Adipose tissue (tissue), 3 donors: ENCODE results near the gene TBPL1. TPM values are rescaled to one million over a fixed set of nuclear protein-coding genes. Genes with fewer than 3 reads are reported as not detected.

Experiments used
- H3K27ac ChIP-seq: one replicate; pipeline ENCODE4 v1.5.1; 2013; ENCODE audit warnings: low read depth, low read length
- WGBS, 3 donors: extraction: QIAGEN DNeasy Blood & Tissue Kit; methylation state at CpG; one replicate each; pipeline ENCODE4 v1.1.7; 2013; 5-methylcytosine and 5-hydroxymethylcytosine counted together
- polyA plus RNA-seq, 3 donors: library from polyadenylated mRNA; stranded (reverse); fragments of 200-250 nt; gene quantifications; one replicate each; pipeline ENCODE4 v1.2.3, GENCODE V29; 2013
- donor health status: healthy with polysubstance abuse.
- donor health status: Bipolar disorder and iron deficiency.
- donor health status: healthy.

Gene TBPL1
- polyA plus RNA-seq, 3 donors, result 13.4 to 30.8 (median 18.5) TPM

DNA sequence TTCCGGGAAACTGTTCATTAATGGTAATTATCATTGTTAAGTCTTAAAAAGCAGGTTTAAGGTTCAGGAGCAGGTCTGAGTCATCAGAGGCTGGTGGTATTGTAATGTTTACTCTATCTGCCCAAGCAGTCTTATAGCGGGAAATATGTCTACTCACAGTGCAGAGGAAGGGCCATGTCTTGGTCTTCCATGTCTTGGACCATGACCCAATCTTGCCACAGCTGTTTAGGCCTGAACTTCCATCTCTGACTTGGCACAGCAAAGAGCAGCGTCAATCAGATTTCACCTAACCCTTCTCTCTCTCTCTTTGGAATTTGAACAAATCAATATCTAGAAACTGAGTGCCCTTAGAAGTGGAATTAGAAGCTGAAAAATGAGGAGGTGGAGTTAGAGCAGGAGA lies 73.6 kb downstream of the TBPL1 start:
- WGBS, 3 donors, result 91 to 98% (median 92%) methylated on average over 3 of the region's 3 CpGs
- H3K27ac ChIP-seq, result no peak overlapping the region

DNA sequence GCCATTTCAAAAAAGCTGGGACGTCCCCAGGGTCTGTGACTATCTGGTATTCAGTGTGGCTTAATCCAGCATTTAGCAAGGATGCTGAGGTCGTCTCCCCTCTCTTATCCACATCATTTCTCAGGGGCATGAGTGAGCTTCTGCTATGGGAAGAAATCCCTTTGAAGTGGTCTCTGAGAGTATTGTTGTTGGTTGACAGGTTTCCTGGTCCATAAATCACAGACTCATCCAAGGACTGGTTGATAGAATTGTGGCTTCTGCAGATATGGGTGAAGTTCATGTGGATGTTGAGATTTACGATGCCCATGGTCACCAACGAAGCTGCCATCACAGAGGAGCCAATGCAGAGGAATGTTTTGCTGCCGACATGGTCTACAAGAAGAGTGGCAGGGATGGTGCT lies 75.4 kb downstream of the TBPL1 start:
- no peak overlapping the region for H3K27ac ChIP-seq
- 79 to 86% (median 83%) methylated on average over 5 of the region's 5 CpGs for WGBS, 3 donors

DNA sequence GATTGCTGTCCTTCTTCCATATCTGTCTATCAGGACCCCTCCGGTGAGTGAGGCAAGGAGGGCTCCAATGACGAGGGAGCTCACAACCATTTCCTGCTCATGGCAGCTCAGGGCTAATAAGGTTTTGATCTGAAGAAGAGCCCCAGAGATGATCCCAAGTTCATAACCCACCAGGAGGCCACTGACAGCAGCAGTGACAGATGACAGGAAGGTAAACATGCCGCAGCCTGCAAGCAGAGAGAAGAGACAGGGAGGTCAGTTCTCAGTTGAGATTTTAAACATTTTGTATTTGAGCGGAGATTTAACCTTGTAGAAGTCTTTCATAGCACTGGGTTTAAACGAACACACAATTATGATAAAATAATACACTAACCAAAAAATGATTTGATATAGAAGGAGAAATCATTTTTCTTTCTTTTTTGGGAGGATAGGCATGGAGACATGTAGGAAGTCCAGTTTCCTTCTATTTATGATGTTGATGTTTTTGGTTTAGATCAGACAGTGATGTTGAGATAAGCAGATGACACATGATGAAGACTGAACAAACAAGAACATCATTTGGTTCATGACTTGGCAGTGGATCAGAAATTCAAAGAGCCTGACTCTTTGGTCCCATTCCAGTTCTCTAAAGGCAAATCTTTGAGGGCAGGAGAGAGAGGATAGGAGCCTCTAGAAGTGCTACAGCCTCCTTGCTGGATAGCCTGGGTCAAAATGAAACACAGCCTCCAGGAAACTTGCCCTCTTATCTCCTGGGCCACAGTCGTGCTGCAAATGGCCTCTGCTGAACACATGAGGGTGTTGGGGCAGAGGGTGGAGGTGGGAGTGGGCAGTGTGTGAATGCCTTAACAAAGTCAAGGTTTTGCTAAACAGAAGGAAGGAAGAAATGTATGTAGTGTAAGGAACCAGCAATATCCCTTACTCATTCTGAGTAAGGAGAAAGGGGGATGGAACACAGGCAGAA lies 76.8 kb downstream of the TBPL1 start:
- WGBS, 3 donors, result 61 to 77% (median 71%) methylated on average over 6 of the region's 6 CpGs
- no peak overlapping the region for H3K27ac ChIP-seq

DNA sequence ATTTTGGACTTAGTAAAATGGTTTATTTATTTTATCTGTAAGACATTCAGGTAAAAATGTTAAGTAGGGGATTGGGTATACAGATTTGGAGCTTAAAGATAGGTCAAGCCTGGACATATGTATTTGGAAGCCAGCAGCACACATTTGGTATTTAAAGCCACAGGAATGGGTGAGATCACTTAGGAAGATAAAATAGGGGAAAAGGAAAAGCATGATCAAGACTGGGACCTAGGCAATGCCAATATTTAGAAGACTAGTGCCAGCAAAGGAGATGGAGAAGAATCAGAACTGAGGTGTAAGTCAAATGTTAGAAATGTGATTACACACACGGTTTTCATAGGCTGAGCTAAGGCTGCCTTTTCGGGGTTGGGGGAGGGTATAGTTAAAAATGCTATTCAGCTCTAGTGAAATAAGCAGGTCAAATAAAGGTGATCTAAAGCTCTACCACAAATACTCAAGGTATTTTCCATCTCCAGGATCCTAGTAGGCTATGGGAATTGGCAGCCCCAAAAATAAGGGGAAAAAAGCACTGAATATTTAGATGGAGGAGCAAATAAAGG lies 78.8 kb downstream of the TBPL1 start:
- WGBS, 3 donors, result 83 to 92% (median 85%) methylated on average over 2 of the region's 2 CpGs
- no peak overlapping the region for H3K27ac ChIP-seq

DNA sequence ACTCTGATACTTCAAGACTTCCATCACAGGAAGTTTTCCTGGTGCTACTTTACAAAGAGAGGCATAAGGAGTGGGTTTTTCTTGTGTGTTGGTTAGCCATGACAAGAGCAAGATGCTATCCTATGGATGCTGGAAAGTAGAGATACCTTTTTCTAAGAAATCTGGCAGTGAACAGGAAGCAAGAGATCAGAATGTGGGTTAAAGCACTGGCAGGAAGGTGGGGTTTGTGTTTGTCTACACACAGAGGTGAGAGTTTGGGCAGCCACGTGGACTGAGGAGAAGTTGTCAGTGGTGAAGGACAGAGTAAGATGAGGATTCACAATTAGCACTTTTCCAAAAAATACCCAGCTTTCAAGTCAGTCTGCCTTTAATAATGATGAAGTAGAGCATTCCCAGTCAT lies 81.5 kb downstream of the TBPL1 start:
- WGBS, 3 donors, result 54 to 76% (median 57%) methylated on average over 1 of the region's 1 CpG
- no peak overlapping the region for H3K27ac ChIP-seq

DNA sequence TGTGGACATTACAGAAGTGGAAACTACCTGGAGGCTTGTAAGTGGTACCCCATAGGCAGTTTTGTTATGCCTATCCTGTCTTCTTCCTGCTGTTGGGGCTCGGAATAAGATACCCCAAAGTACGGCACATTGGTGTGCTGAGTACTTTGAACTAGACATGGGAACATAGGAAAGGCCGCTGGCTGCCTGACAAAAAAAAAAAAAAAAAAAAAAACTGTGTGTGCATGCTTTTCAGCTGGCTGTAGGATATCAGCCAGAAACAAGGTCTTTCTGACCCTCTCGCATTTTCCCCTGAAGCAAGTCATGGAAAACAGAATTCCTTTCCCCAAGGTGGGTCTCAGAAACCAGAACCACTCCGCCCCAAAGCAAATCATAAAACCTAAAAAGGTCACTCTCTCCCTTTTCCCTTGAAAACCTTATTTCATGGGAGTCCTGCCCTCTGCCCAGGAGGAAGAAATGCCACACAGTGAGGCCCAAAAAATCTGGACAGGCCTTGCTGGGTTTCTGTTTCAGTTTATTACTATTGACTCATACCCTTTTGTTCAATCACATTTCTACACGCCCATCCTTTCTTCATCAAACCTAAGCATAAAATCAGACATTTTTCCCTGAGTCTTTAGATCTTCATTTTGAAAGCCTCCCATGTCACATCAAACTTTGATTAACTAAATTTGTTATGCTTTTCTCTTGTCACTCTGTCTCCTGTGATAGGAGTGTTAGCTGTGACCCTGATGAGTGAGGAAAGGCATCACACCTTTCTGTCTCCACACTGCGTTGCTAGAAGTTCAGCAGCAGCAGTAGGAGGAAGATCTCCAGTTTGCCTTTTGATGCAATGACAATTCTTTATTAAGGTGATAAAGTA lies 82.2 kb downstream of the TBPL1 start:
- 71 to 91% (median 89%) methylated on average over 7 of the region's 7 CpGs for WGBS, 3 donors
- H3K27ac ChIP-seq, result no peak overlapping the region

DNA sequence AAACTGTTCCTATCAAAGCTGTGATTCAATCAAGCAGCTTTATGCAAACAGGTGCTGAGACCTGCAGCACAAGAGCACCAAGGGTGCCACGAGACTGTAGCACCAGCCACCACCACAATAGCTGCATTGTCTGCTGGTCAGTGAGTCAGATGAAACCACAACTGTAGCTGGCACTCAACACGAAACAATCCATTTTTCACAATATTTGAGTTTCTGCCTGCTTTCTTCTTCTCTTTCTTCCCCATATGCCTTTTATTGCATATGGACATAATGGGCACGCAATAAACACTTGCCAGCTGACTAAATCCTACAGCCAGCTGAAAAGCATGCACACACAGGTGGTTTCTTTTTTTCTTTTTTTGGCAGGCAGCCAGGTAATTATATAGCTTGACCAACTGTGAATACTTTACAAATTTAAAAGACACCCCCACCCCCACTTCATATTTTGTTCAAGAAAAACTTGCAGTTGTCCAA lies 82.8 kb downstream of the TBPL1 start:
- 70 to 82% (median 77%) methylated on average over 3 of the region's 3 CpGs for WGBS, 3 donors
- no peak overlapping the region for H3K27ac ChIP-seq

DNA sequence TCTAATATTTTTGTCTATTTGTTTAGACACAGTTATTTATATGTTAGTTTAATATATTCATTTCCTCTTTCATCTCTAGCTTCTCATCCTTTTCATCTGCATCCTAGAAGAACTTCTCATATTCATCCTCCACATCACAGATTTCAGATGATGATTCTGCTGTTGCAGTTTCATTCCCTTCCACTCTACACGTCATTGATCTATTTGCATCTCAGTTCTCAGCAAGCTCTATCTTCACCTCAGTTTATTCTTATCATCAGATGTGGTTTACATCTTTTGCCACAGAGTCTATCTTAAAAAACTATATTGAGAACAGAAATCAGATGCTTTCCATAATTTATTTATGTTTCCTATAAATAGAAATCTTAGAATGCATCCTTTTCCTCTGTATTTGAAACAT lies 86.1 kb downstream of the TBPL1 start:
- H3K27ac ChIP-seq, result no peak overlapping the region
- WGBS, 3 donors, result 74 to 81% (median 76%) methylated on average over 1 of the region's 1 CpG

Other genes with a start within 250 kb of the TBPL1 start
- 1 to 10 TPM in 2 of 3 donors, under 1 TPM in 1; 0.78 to 7.6 (median 4.3) TPM for gene TCF21, start 64.1 kb upstream of the TBPL1 start, polyA plus RNA-seq
- gene SLC2A12, start 99.4 kb downstream of the TBPL1 start, polyA plus RNA-seq, result under 1 TPM; 0.22 to 0.89 (median 0.55) TPM